Measurements from ENCODE around the gene CNTNAP2.

The CNTNAP2 gene

GRCh38 chr7:146314962-146315361 lies 198.4 kb downstream of the CNTNAP2 start:
- no peak for DNase-seq

GRCh38 chr7:146319629-146320028 lies 203.0 kb downstream of the CNTNAP2 start:
- DNase-seq = no peak

- no peak for DNase-seq
Measured at GRCh38 chr7:146321301-146321700, 204.7 kb downstream of the CNTNAP2 start.

GRCh38 chr7:146331369-146331768 lies 214.8 kb downstream of the CNTNAP2 start:
- DNase-seq = no peak

GRCh38 chr7:146345251-146345650 lies 228.7 kb downstream of the CNTNAP2 start:
- no peak for DNase-seq

GRCh38 chr7:146346096-146346495 lies 229.5 kb downstream of the CNTNAP2 start:
- no peak for DNase-seq

- DNase-seq = no peak
Measured at GRCh38 chr7:146355216-146355615, 238.6 kb downstream of the CNTNAP2 start.

GRCh38 chr7:146359176-146359575 lies 242.6 kb downstream of the CNTNAP2 start:
- no peak for DNase-seq

GRCh38 chr7:146366938-146367337 lies 250.3 kb downstream of the CNTNAP2 start:
- DNase-seq = no peak

GRCh38 chr7:146370171-146370570 lies 253.6 kb downstream of the CNTNAP2 start:
- no peak for DNase-seq

GRCh38 chr7:146375170-146375569 lies 258.6 kb downstream of the CNTNAP2 start:
- DNase-seq = no peak

GRCh38 chr7:146378196-146378595 lies 261.6 kb downstream of the CNTNAP2 start:
- no peak for DNase-seq

GRCh38 chr7:146387140-146387539 lies 270.5 kb downstream of the CNTNAP2 start:
- DNase-seq = no peak

GRCh38 chr7:146388928-146389327 lies 272.3 kb downstream of the CNTNAP2 start:
- no peak for DNase-seq

- DNase-seq = no peak
Measured at GRCh38 chr7:146393346-146393745, 276.7 kb downstream of the CNTNAP2 start.

- DNase-seq = no peak
Measured at GRCh38 chr7:146397141-146397540, 280.5 kb downstream of the CNTNAP2 start.

- DNase-seq = no peak
Measured at GRCh38 chr7:146401939-146402338, 285.3 kb downstream of the CNTNAP2 start.

GRCh38 chr7:146405737-146406136 lies 289.1 kb downstream of the CNTNAP2 start:
- DNase-seq = no peak

- no peak for DNase-seq
Measured at GRCh38 chr7:146411975-146412374, 295.4 kb downstream of the CNTNAP2 start.

- DNase-seq = no peak
Measured at GRCh38 chr7:146412781-146413180, 296.2 kb downstream of the CNTNAP2 start.

GRCh38 chr7:146414373-146414772 lies 297.8 kb downstream of the CNTNAP2 start:
- DNase-seq = no peak

GRCh38 chr7:146414937-146415336 lies 298.3 kb downstream of the CNTNAP2 start:
- no peak for DNase-seq

GRCh38 chr7:146417176-146417575 lies 300.6 kb downstream of the CNTNAP2 start:
- no peak for DNase-seq

GRCh38 chr7:146423446-146423845 lies 306.8 kb downstream of the CNTNAP2 start:
- no peak for DNase-seq

GRCh38 chr7:146424084-146424483 lies 307.5 kb downstream of the CNTNAP2 start:
- no peak for DNase-seq

- no peak for DNase-seq
Measured at GRCh38 chr7:146433501-146433900, 316.9 kb downstream of the CNTNAP2 start.
